Measurements from ENCODE around the gene TNFRSF1B. TPM values are rescaled to one million over a fixed set of nuclear protein-coding genes. Genes with fewer than 3 reads are reported as not detected.

The TNFRSF1B gene
- total and polyA plus RNA-seq, 9 of the 15 experiments (the other 6 are each of a cell fraction or from before 2014, with no cell fraction given), result 8.8 to 91.3 (median 36.0) TPM

DNA sequence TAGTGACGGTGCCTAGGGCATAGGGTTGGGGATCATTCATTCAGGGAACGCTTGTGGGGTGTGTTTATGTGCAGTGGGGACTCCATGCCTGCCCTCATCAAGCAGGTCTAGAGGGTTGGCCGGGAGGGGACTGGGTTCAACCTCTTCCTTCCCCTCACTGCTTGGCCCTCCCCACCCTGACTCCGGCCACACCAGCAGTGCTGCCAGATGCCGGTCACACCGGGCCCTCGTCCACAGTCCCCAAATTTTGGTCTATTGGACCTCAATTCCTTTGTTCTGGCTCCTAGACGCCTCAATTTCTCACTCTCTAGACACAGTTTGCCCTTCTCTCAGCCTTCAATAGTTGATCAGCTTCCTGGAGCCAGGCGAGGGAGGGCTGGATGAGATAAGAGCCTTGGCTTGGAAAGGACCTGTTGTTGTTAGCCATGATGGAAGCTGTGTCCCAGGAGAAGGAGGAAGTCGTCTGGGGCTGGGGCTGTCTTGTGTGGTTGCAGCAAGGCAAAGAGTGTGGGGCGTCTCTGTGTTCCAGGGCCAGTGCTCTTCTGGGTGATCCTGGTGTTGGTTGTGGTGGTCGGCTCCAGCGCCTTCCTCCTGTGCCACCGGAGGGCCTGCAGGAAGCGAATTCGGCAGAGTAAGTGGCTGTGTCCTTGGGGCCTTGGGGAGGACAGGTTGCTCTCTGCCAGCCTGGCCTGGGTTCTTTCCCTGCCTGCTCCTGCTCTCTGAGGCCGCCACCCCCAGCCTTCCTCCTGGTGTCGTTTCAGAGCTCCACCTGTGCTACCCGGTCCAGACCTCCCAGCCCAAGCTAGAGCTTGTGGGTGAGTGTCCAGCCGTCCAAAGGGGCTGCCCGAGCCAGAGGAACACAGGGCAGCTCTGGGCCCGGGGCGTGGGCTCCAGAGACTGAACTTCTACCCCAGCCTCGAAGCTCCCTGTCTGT, 41.1 kb upstream of the TNFRSF1B start (continued):
- TF ChIP-seq CCAR2 (IDR thresholded peaks at IDR 0.05; ENCODE audit: low read depth, low read length), result no peak
- TF ChIP-seq CREM (IDR thresholded peaks at IDR 0.05; ENCODE audit: low read depth), result no peak
- TF ChIP-seq SMARCE1 (IDR thresholded peaks at IDR 0.05), result no peak
- TF ChIP-seq, protein P1, sequence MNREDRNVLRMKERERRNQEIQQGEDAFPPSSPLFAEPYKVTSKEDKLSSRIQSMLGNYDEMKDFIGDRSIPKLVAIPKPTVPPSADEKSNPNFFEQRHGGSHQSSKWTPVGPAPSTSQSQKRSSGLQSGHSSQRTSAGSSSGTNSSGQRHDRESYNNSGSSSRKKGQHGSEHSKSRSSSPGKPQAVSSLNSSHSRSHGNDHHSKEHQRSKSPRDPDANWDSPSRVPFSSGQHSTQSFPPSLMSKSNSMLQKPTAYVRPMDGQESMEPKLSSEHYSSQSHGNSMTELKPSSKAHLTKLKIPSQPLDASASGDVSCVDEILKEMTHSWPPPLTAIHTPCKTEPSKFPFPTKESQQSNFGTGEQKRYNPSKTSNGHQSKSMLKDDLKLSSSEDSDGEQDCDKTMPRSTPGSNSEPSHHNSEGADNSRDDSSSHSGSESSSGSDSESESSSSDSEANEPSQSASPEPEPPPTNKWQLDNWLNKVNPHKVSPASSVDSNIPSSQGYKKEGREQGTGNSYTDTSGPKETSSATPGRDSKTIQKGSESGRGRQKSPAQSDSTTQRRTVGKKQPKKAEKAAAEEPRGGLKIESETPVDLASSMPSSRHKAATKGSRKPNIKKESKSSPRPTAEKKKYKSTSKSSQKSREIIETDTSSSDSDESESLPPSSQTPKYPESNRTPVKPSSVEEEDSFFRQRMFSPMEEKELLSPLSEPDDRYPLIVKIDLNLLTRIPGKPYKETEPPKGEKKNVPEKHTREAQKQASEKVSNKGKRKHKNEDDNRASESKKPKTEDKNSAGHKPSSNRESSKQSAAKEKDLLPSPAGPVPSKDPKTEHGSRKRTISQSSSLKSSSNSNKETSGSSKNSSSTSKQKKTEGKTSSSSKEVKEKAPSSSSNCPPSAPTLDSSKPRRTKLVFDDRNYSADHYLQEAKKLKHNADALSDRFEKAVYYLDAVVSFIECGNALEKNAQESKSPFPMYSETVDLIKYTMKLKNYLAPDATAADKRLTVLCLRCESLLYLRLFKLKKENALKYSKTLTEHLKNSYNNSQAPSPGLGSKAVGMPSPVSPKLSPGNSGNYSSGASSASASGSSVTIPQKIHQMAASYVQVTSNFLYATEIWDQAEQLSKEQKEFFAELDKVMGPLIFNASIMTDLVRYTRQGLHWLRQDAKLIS (CRISPR knock-in tag; IDR thresholded peaks at IDR 0.05), result no peak
- TF ChIP-seq ZNF699 (CRISPR knock-in tag; IDR thresholded peaks at IDR 0.05; ENCODE audit: insufficient replicate concordance), result no peak
- no peak for TF ChIP-seq HNRNPK (IDR thresholded peaks at IDR 0.05; ENCODE audit: low read depth, low read length, poor library complexity, severe bottlenecking)
- no peak for TF ChIP-seq CEBPB (tag; IDR thresholded peaks at IDR 0.05)
- no peak for TF ChIP-seq EP400 (IDR thresholded peaks at IDR 0.05)
- TF ChIP-seq, protein P2, sequence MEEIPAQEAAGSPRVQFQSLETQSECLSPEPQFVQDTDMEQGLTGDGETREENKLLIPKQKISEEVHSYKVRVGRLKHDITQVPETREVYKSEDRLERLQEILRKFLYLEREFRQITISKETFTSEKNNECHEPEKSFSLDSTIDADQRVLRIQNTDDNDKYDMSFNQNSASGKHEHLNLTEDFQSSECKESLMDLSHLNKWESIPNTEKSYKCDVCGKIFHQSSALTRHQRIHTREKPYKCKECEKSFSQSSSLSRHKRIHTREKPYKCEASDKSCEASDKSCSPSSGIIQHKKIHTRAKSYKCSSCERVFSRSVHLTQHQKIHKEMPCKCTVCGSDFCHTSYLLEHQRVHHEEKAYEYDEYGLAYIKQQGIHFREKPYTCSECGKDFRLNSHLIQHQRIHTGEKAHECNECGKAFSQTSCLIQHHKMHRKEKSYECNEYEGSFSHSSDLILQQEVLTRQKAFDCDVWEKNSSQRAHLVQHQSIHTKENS (CRISPR knock-in tag; IDR thresholded peaks at IDR 0.05), result no peak
- TF ChIP-seq ZNF146 (CRISPR knock-in tag; IDR thresholded peaks at IDR 0.05; ENCODE audit: unreplicated experiment), result no peak
